Fibroblast of lung (primary cell): Measurements from ENCODE around the gene VPS35L.

Experiments used
- EZH2 ChIP-seq: IDR thresholded peaks from 2 replicates; pipeline ENCODE4 v1.5.1; 2012; ENCODE audit warnings: low read length, control low read depth, mild to moderate bottlenecking; ENCODE audit errors: missing control alignments
- TF ChIP-seq, protein P1 (sequence below), 2 donors: IDR thresholded peaks in 1 of 2; conservative IDR thresholded peaks in 1 of 2; 1 replicate in 1 of 2; 2 replicates in 1 of 2; pipeline ENCODE4 v1.5.1; 2011 to 2012; ENCODE audit warnings: low read length in 2 of 2, control low read depth in 1 of 2, inconsistent platforms in 1 of 2, low read depth in 1 of 2, mild to moderate bottlenecking in 1 of 2

DNA sequence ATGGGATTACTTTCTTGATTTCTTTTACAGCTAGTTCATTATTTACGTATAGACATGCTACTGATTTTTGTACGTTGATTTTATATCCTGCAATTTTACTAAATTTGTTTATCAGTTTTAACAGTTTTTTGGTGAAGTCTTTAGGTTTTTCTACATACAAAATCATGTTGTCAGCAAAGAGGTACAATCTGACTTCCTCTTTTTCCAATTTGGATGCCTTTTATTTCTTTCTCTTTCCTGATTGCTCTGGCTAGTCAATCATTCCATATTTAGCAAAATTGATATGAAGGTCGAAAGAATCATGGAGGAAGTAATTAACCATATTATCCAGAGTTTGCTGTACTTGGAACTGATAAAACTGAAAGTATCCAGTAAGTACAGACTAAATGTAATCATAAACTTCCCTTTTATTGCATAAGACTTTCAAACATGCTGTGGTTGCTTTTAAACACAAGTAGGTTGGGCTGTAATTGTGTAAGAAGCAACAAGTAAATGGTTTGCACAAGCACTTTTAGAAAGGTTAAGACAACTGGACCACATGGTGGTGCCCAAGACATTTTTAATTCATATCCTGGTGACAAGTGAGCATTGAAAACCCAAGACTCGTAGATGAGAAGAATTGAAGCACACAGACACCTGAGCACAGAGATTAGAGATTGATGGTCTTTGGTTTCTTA lies 42.0 kb upstream of the VPS35L start:
- TF ChIP-seq, protein P1, sequence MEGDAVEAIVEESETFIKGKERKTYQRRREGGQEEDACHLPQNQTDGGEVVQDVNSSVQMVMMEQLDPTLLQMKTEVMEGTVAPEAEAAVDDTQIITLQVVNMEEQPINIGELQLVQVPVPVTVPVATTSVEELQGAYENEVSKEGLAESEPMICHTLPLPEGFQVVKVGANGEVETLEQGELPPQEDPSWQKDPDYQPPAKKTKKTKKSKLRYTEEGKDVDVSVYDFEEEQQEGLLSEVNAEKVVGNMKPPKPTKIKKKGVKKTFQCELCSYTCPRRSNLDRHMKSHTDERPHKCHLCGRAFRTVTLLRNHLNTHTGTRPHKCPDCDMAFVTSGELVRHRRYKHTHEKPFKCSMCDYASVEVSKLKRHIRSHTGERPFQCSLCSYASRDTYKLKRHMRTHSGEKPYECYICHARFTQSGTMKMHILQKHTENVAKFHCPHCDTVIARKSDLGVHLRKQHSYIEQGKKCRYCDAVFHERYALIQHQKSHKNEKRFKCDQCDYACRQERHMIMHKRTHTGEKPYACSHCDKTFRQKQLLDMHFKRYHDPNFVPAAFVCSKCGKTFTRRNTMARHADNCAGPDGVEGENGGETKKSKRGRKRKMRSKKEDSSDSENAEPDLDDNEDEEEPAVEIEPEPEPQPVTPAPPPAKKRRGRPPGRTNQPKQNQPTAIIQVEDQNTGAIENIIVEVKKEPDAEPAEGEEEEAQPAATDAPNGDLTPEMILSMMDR (conservative IDR thresholded peaks at IDR 0.05 in 1 of 2, IDR thresholded peaks at IDR 0.05 in 1 of 2; ENCODE audit: low read depth in 1 of 2, low read length in 2 of 2): no peak
- TF ChIP-seq EZH2: no peak
